CD4-positive, alpha-beta T cell treated with Interleukin-4 for 1 hour (primary cell): Measurements from ENCODE around the gene ZNF711.
"Not testable (repeated sequence)": the region's sequence is repeated elsewhere in the genome, so short reads cannot be mapped to it uniquely, and the experiment has no call there.

Source experiments
- DNase-seq, 2 donors: peaks; one replicate each; pipeline ENCODE4 v3.0.0-alpha.2; 2020 to 2022

ZNF711 gene

GRCh38 chrX:85243761-85244449, at the start of gene ZNF711, which contains the start of gene SATL1:
Gene ZNF711, plus strand, starts transcription at chrX:85243991. Its CDS starts 3,582 bp downstream, at chrX:85247573.
Gene SATL1, minus strand, starts transcription at chrX:85243779. Its CDS starts 134,811 bp downstream, at chrX:85108968.
- DNase-seq = peak; percentile 24 to 39

- no peak for DNase-seq
Observed at GRCh38 chrX:85196319-85196718, 47.5 kb upstream of the ZNF711 start.

GRCh38 chrX:85203461-85203970, 40.3 kb upstream of the ZNF711 start:
- no peak for DNase-seq

GRCh38 chrX:85213792-85214530, 29.8 kb upstream of the ZNF711 start:
- no peak for DNase-seq

GRCh38 chrX:85215946-85216345, 27.8 kb upstream of the ZNF711 start:
- no peak for DNase-seq

GRCh38 chrX:85221361-85221760, 22.4 kb upstream of the ZNF711 start:
- DNase-seq = no peak

- DNase-seq = no peak
Observed at GRCh38 chrX:85223359-85223758, 20.4 kb upstream of the ZNF711 start.

- no peak for DNase-seq
Observed at GRCh38 chrX:85243155-85243554, 636 bp upstream of the ZNF711 start.

- no peak for DNase-seq
Observed at GRCh38 chrX:85244450-85245211, 840 bp downstream of the ZNF711 start.

GRCh38 chrX:85285286-85285685, 41.5 kb downstream of the ZNF711 start:
- not testable (repeated sequence) for DNase-seq

- no peak for DNase-seq
Observed at GRCh38 chrX:85288992-85289723, 45.4 kb downstream of the ZNF711 start.

- DNase-seq = no peak
Observed at GRCh38 chrX:85303544-85303943, 59.8 kb downstream of the ZNF711 start.

- no peak for DNase-seq
Observed at GRCh38 chrX:85309717-85310116, 65.9 kb downstream of the ZNF711 start.

GRCh38 chrX:85311348-85311747, 67.6 kb downstream of the ZNF711 start:
- DNase-seq = not testable (repeated sequence)
